ENCODE data around the gene CLTC.
"Not testable (repeated sequence)": the region's sequence is repeated elsewhere in the genome, so short reads cannot be mapped to it uniquely, and the experiment has no call there.

CLTC gene

DNA sequence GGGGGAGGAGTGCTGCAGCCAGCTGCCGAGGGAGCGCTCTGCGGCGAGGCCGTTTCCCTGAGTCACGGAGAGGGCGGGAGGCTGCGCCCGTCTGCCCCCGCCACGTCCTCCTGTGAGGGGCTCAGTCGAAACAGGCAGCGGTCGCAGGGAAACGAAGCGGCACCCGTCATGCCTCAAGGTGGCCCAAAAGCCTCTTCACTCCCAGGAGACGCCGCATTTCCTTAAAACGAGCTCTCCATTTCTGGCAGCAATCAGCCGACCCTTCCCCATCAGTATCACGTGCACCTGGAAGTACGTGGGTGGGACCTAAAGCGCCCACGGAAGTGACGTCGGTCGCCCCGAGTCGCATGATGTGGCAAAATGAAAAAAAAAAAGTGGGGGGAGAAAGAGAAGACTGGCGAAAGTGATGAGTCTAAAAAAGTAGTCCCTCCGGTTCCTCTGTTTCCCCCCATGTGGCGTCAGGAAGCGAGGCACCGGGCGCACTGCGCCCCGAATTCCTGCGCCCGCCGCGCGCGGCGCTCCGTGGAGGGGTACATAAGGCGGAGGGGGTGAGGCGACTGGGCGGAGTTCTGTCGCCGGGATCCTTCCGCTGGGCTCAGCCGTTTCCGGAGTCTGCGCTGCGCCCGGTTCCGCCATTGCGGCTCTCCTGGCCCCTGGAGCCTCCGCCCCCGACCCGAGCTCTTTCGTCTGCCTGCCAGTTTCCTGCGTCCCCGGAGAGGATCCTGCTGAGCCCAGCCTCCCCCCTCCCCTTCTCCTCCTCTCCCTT is at the start of gene CLTC:
TSS of gene CLTC (plus strand) at position 598 of the 766 bp plus-strand sequence. CDS start 237 bp downstream, outside the sequence.
- no peaks in the 10 kb centered on the region for H3K27me3 ChIP-seq (ENCODE audit: insufficient read depth, low read length)
- peaks cover 64% of the 10 kb centered on the region for H3K79me2 ChIP-seq (ENCODE audit: control insufficient read depth, insufficient read depth, low read length, unreplicated experiment)
- H3K4me3 ChIP-seq (ENCODE audit: low read depth, low read length): peak within 1 kb of the TSS; percentile 98
- peak within 1 kb of the TSS; percentile 98 for H3K27ac ChIP-seq (ENCODE audit: low read depth, low read length)
- H3K4me1 ChIP-seq (ENCODE audit: control insufficient read depth, insufficient read depth, low read length, unreplicated experiment): peaks cover 33% of the 10 kb centered on the region
- peaks cover 7% of the 10 kb centered on the region; the same call in 1 of the 2 replicates for H3K36me3 ChIP-seq (ENCODE audit: insufficient read depth, low read length)
- H2AFZ ChIP-seq (ENCODE audit: low read length, unreplicated experiment): peak within 1 kb of the TSS; percentile 11

DNA sequence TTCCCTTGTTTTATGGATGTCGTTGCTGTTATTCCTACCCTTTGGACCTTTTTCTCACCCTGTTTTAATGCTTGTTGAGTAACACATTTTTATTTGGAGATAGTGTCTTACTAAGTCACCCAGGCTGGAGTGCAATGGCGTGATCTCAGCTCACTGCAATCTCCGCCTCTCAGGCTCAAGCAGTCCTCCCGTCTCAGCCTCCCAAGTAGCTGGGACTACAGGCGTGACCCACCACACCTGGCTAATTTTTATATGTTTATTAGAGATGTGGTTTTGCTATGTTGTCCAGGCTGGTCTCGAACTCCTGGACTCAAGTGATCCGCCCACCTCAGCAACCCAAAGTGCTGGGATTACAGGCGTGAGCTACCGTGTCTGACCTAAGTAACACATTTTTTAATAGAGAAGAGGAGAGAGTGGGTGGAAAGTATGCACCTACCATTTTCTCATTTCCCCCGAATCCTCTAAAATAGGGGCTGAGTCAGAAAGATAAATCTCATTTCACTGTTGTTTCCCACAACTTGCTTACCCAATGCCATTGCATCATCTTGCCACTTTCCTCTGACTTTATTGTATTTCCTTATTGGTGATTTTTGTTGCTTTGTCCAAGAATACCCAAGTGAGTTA is 47.3 kb upstream of the CLTC start:
- H3K4me3 ChIP-seq (ENCODE audit: low read depth, low read length): no peak overlapping the region
- H2AFZ ChIP-seq (ENCODE audit: low read length, unreplicated experiment): no peak overlapping the region
- H3K4me1 ChIP-seq (ENCODE audit: control insufficient read depth, insufficient read depth, low read length, unreplicated experiment): no peaks in the 10 kb centered on the region
- H3K79me2 ChIP-seq (ENCODE audit: control insufficient read depth, insufficient read depth, low read length, unreplicated experiment): peaks cover 9% of the 10 kb centered on the region
- H3K27ac ChIP-seq (ENCODE audit: low read depth, low read length): peak overlapping the region; percentile 61
- H3K36me3 ChIP-seq (ENCODE audit: insufficient read depth, low read length): peaks cover 4% of the 10 kb centered on the region
- no peaks in the 10 kb centered on the region for H3K27me3 ChIP-seq (ENCODE audit: insufficient read depth, low read length)

GRCh38 chr17:59584168-59584567 is 35.5 kb upstream of the CLTC start:
- H3K27ac ChIP-seq (ENCODE audit: low read depth, low read length); H3K36me3 ChIP-seq (ENCODE audit: insufficient read depth, low read length); H2AFZ ChIP-seq (ENCODE audit: low read length, unreplicated experiment); H3K27me3 ChIP-seq (ENCODE audit: insufficient read depth, low read length); H3K4me1 ChIP-seq (ENCODE audit: control insufficient read depth, insufficient read depth, low read length, unreplicated experiment); H3K4me3 ChIP-seq (ENCODE audit: low read depth, low read length); H3K79me2 ChIP-seq (ENCODE audit: control insufficient read depth, insufficient read depth, low read length, unreplicated experiment): not testable (repeated sequence)

DNA sequence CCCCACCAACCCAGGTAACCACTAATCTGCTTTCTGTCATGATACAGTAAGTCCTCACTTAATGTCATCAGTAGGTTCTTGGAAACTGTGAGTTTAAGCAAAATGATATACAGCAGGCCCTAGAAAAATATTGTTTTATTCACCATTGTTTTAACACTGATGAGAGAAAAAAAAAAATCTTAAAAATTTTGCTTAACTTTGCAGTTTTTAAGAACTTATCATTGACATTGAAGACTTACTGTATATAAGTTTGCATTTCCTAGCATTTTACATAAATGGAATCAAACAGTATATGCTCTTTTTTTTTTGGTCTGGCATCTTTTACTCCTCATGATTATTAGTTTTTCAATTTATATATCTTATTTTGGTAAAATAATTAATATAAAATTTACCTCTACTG is 19.5 kb upstream of the CLTC start:
- no peaks in the 10 kb centered on the region for H3K79me2 ChIP-seq (ENCODE audit: control insufficient read depth, insufficient read depth, low read length, unreplicated experiment)
- H2AFZ ChIP-seq (ENCODE audit: low read length, unreplicated experiment): no peak overlapping the region
- no peak overlapping the region for H3K4me3 ChIP-seq (ENCODE audit: low read depth, low read length)
- peaks cover 5% of the 10 kb centered on the region; the same call in 1 of the 2 replicates for H3K36me3 ChIP-seq (ENCODE audit: insufficient read depth, low read length)
- no peaks in the 10 kb centered on the region for H3K27me3 ChIP-seq (ENCODE audit: insufficient read depth, low read length)
- no peaks in the 10 kb centered on the region for H3K4me1 ChIP-seq (ENCODE audit: control insufficient read depth, insufficient read depth, low read length, unreplicated experiment)
- no peak overlapping the region for H3K27ac ChIP-seq (ENCODE audit: low read depth, low read length)

DNA sequence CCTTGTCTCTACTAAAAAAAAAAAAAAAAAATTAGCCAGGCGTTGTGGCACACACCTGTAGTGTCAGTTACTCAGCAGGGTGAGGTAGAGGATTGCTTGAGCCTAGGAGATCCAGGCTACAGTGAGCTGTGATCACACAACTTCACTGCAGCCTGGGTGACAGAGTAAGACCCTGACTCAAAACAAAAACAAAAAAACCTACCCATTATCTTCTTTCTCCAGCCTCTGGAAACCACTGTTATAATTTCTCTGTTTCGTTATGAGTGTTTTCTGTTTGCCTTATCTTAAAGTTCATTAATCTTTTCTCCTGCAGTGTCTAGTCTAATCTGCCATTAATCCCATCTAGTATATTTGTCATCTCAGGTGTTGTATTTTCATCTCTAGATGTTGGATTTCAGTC is 18.6 kb upstream of the CLTC start:
- H3K79me2 ChIP-seq (ENCODE audit: control insufficient read depth, insufficient read depth, low read length, unreplicated experiment): no peaks in the 10 kb centered on the region
- H3K4me1 ChIP-seq (ENCODE audit: control insufficient read depth, insufficient read depth, low read length, unreplicated experiment): no peaks in the 10 kb centered on the region
- no peak overlapping the region for H2AFZ ChIP-seq (ENCODE audit: low read length, unreplicated experiment)
- H3K4me3 ChIP-seq (ENCODE audit: low read depth, low read length): no peak overlapping the region
- H3K36me3 ChIP-seq (ENCODE audit: insufficient read depth, low read length): peaks cover 12% of the 10 kb centered on the region
- H3K27me3 ChIP-seq (ENCODE audit: insufficient read depth, low read length): no peaks in the 10 kb centered on the region
- no peak overlapping the region for H3K27ac ChIP-seq (ENCODE audit: low read depth, low read length)

DNA sequence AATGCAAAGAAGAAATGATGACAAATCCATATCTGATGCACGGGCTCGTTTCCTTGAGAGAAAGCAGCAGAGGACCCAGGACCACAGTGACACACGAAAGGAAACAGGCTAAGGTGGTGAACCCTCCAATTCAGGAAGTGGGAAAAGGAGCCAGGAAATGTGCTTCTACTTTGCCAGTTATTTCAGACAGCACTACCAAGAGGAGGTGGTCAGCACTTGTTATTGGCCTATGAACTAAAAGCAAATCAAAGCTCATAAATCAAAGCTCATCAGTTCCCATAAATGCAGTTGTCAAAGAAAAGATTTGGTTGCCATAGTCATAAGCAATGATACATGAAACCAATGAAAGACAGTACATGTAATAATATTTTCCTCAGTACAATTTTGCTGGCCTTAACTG is 12.6 kb upstream of the CLTC start:
- H3K36me3 ChIP-seq (ENCODE audit: insufficient read depth, low read length): peaks cover 22% of the 10 kb centered on the region
- no peak overlapping the region for H2AFZ ChIP-seq (ENCODE audit: low read length, unreplicated experiment)
- H3K4me3 ChIP-seq (ENCODE audit: low read depth, low read length): no peak overlapping the region
- no peaks in the 10 kb centered on the region for H3K27me3 ChIP-seq (ENCODE audit: insufficient read depth, low read length)
- H3K79me2 ChIP-seq (ENCODE audit: control insufficient read depth, insufficient read depth, low read length, unreplicated experiment): no peaks in the 10 kb centered on the region
- H3K27ac ChIP-seq (ENCODE audit: low read depth, low read length): no peak overlapping the region
- H3K4me1 ChIP-seq (ENCODE audit: control insufficient read depth, insufficient read depth, low read length, unreplicated experiment): no peaks in the 10 kb centered on the region

DNA sequence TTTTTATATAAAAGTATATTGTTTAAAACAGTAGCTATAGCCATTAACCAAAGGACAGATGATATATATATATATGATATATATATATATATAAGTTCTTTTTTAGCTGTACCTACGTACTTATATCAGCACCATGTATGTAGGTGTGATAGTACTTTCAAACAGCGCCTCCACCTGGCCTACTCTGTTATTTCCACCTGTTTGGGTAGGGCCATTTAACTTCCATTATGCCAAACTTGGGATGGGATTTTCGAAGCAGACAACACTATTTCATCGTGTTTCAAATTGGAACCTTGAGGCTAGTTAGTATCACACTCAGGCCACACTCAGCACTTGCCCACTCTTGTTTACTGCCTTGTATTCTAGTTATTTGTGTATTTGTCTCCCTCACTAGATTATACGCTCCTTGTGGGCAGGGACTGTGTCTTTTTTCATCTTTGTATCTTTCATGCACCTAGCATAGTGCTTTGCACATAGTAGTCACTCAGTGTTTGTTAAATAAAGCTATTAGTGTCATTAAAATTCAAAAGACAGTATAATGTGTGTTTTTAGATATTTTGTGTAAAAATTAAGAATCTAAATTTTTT is 11.8 kb upstream of the CLTC start:
- Histone ChIP-seq H3K4me1 (ENCODE audit: control insufficient read depth, insufficient read depth, low read length, unreplicated experiment) (no peaks in the 10 kb centered on the region), H2AFZ (ENCODE audit: low read length, unreplicated experiment) (no peak overlapping the region), H3K27ac (ENCODE audit: low read depth, low read length) (no peak overlapping the region), H3K27me3 (ENCODE audit: insufficient read depth, low read length) (no peaks in the 10 kb centered on the region), H3K36me3 (ENCODE audit: insufficient read depth, low read length) (peaks cover 22% of the 10 kb centered on the region), H3K79me2 (ENCODE audit: control insufficient read depth, insufficient read depth, low read length, unreplicated experiment) (no peaks in the 10 kb centered on the region), H3K4me3 (ENCODE audit: low read depth, low read length) (no peak overlapping the region)

DNA sequence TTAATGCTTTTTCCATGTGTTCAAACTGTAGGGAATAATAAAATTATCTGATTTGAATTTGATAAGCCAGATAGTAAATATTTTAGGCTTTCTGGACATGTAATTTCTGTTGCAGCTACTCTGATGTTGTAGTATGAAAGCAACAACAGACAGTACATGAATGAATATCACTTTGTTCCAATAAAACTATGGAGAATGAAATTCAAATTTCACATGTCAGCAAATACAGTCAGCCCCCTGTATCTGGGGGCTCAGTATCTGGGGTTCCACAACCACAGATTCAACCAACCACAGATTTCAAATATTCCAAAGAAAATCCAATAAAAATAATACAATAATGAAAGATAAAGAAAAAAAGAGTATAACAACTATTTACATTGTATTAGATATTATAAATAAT is 8.2 kb upstream of the CLTC start:
- H3K4me1 ChIP-seq (ENCODE audit: control insufficient read depth, insufficient read depth, low read length, unreplicated experiment): no peaks in the 10 kb centered on the region
- H3K27me3 ChIP-seq (ENCODE audit: insufficient read depth, low read length): no peaks in the 10 kb centered on the region
- no peak overlapping the region for H2AFZ ChIP-seq (ENCODE audit: low read length, unreplicated experiment)
- H3K4me3 ChIP-seq (ENCODE audit: low read depth, low read length): no peak overlapping the region
- H3K79me2 ChIP-seq (ENCODE audit: control insufficient read depth, insufficient read depth, low read length, unreplicated experiment): no peaks in the 10 kb centered on the region
- H3K27ac ChIP-seq (ENCODE audit: low read depth, low read length): no peak overlapping the region
- peaks cover 15% of the 10 kb centered on the region for H3K36me3 ChIP-seq (ENCODE audit: insufficient read depth, low read length)

DNA sequence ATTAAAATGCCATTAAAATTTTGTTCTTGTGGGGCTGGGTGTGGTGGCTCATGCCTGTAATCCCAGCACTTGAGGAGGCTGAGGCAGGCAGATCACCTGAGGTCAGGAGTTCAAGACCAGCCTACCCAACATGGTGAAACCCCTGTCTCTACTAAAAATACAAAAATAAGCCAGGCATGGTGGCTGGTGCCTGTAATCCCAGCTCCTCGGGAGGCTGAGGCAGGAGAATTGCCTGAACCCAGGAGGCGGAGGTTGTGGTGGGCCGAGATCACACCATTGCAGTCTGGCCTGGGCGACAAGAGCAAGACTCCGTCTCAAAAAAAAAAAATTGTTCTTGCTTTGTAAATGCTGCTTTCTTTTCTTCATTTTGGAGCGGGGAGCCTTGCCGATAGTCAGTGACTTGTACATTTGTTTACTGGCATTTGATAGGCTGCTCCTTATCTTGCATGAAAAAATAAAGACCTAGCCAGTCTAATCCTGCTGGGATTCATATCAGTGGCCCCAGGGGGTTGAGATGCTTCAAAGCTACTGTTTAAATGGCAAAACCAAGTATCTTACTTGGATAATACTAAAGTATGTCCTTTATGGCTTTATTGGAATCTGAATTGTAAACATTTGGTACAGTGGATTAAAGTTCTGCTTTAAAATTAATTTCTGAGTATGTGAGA is 3.3 kb upstream of the CLTC start:
- Histone ChIP-seq H3K27me3 (ENCODE audit: insufficient read depth, low read length) (no peaks in the 10 kb centered on the region), H3K79me2 (ENCODE audit: control insufficient read depth, insufficient read depth, low read length, unreplicated experiment) (peaks cover 33% of the 10 kb centered on the region), H3K36me3 (ENCODE audit: insufficient read depth, low read length) (peaks cover 3% of the 10 kb centered on the region; the same call in 1 of the 2 replicates), H3K27ac (ENCODE audit: low read depth, low read length) (no peak overlapping the region), H2AFZ (ENCODE audit: low read length, unreplicated experiment) (no peak overlapping the region), H3K4me1 (ENCODE audit: control insufficient read depth, insufficient read depth, low read length, unreplicated experiment) (peaks cover 9% of the 10 kb centered on the region), H3K4me3 (ENCODE audit: low read depth, low read length) (no peak overlapping the region)

- Histone ChIP-seq H3K79me2 (ENCODE audit: control insufficient read depth, insufficient read depth, low read length, unreplicated experiment) (peaks cover 42% of the 10 kb centered on the region), H2AFZ (ENCODE audit: low read length, unreplicated experiment) (peak overlapping the region; percentile 35), H3K4me1 (ENCODE audit: control insufficient read depth, insufficient read depth, low read length, unreplicated experiment) (peaks cover 15% of the 10 kb centered on the region), H3K4me3 (ENCODE audit: low read depth, low read length) (peak overlapping the region; percentile 98), H3K27ac (ENCODE audit: low read depth, low read length) (peak overlapping the region; percentile 18; the same call in 1 of the 2 replicates), H3K27me3 (ENCODE audit: insufficient read depth, low read length) (no peaks in the 10 kb centered on the region), H3K36me3 (ENCODE audit: insufficient read depth, low read length) (peaks cover 7% of the 10 kb centered on the region; the same call in 1 of the 2 replicates)
Observed at GRCh38 chr17:59617156-59617732, 2.5 kb upstream of the CLTC start.
